Germinal center (tissue), 1 donor: ENCODE measurements around the gene SPRY4.
A peak's percentile ranks its signal among the peaks of the same experiment; 100 is the strongest.
"Not testable (repeated sequence)": the region's sequence is repeated elsewhere in the genome, so short reads cannot be mapped to it uniquely, and the experiment has no call there.

Source experiments
- DNase-seq: peaks from one replicate; pipeline ENCODE4 v3.0.0; 2012; ENCODE audit warnings: mixed read lengths, low spot score

Gene SPRY4

DNA sequence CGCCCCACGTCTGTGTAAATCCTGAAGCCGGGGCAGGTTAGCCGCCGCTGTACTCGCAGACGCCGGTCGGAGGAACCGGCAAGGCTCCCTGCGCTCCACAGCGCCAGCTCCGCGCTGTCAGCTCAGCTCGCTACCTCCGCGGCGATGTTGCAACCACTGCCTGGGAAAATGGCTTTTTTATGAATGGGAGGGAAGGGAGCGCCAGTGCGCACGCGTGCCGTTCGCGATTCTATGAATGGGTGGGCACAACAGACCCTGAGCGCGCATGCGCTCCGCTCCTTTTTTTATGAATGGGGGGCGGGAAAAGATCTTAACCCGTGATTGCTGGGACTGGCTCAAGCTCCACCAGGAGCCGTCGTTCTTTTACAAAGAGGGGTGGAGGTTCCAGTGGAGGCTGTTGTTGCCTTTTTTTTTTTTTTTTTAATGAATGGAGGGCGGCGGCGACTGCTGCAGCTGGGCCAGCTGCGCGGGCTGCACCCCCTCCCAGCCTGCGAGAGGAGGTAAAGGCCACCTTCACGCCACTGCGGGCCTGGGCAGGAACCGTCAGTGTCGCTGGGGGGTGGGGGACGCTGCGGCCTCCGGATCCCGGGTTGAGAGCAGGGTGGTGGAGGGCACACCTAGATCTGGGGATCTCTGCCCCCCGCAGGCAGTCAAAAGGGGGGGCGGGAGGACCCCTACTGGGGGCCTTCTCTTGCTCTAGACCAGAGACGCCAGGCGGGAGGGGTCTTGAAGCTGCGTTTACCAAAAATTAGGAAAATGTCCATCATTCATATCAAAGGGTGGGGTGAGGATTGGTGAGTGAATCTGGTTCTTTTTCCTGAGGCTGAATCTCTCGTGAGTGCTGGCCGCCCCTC, at the start of gene SPRY4:
Gene SPRY4, minus strand, starts transcription at position 151 of the 854 bp plus-strand sequence. CDS start 9,913 bp downstream, outside the sequence.
- peak; percentile 86 for DNase-seq

GRCh38 chr5:142368529-142368928, 43.7 kb upstream of the SPRY4 start:
- DNase-seq: no peak

DNA sequence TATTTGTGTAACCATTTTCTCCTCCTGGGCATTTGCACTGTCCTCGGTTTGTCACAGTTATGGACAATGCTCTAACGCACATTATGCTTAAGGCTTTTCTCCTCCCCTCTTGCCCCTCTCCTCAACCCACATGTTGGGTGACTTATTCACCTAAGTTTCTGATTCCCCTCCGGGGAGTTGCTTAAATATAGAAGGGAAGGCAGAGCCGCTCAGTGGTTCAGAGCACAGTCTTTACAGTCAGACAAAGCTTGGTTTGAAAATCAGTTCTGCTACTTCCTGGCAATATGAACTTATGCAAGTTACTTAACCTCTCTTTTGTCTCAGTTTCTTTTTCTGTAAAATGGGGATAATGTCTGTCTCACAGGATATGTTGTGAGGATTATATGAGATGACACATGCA, 41.2 kb upstream of the SPRY4 start:
- DNase-seq: no peak

GRCh38 chr5:142364251-142365145, 39.7 kb upstream of the SPRY4 start:
- DNase-seq: peak; percentile 47

GRCh38 chr5:142363619-142363963, 38.8 kb upstream of the SPRY4 start:
- DNase-seq: no peak

GRCh38 chr5:142362193-142362592, 37.4 kb upstream of the SPRY4 start:
- not testable (repeated sequence) for DNase-seq

DNA sequence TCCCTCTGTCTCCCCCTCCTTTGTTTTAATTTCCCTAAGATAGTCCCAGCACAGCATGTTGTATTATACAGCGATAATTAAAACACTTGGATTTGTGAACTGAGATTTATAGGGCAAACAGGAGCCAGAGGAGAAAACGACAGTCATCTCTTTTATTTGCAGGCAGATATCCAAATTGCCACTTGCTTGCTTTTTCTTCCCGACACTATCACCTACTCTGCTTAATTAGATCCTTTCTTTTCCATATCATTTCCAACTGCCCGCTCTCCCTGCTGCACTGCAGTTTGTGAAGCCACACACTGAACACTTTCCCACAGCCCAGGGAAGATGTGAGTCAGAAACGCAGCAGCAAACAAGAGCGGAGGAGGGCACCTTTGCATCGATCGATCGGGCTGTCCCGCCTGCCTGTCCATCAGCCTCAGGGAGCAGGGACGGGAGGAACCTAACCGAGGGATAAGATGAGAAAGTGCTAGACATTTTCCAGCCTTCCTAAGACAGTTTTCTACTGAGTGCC, 35.8 kb upstream of the SPRY4 start:
- DNase-seq: no peak

DNA sequence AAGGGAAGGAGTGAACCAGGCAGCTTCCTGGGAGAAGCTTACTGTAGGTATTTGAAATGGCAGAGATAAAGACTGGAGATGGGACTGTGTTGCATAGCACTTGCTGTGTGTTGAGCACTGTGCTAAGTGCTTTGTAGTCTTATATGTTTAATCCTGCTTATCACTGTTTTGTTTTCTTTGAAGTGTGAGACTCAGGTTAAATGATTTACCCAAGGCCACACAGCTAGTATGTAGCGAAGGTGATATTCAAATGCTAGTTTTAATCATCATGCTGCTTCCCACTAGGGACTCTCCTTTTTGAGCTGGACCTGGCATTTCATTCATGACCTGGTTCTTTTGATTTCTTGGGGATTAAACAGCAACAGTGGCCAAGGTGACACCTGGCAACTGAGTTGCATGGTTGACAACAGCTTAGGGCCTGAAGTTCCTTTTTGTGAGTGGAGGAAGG, 35.3 kb upstream of the SPRY4 start:
- no peak for DNase-seq

DNA sequence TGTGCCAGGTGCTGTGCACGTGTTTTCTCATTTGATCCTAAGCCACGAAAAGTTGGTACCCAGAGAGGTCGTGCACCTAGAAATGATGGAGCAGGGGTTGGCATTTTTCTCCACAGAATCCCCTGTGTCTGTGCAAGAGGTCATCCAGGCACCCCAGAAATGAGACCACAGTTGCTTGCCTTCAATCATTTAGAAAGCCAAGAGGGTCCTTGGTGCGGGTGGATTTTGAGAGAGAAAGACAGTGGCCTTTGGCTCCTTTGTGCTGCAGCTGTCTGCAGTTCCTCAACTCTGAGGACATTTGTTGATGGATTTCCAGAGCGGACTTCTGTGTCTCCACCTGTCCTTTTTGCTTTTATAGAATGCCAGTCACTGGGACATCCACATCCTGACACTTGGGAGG, 33.8 kb upstream of the SPRY4 start:
- no peak for DNase-seq

DNA sequence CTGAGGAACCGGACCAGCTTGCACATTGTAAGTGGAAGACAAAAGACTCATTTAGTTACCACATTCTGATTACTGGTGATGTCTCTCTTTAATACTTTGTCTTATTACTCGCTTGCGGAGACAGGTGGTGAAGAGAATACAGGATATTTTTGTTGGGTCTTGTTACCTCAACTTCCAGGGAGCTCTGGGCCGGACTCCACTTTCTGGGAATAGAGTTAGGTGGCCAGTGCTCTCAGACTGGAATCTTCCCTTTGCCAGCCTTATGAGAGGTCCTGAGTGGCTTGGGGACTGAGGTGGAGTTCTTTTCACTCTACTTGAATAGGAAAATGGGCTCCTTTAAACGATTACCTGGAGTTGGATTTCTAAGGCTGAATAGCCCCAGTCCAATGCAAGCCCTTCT, 33.3 kb upstream of the SPRY4 start:
- DNase-seq: no peak

- peak; percentile 14 for DNase-seq
Measured at GRCh38 chr5:142357469-142358090, 32.8 kb upstream of the SPRY4 start.

GRCh38 chr5:142356716-142357468, 32.1 kb upstream of the SPRY4 start:
- peak; percentile 89 for DNase-seq

GRCh38 chr5:142356349-142356715, 31.5 kb upstream of the SPRY4 start:
- DNase-seq: no peak

DNA sequence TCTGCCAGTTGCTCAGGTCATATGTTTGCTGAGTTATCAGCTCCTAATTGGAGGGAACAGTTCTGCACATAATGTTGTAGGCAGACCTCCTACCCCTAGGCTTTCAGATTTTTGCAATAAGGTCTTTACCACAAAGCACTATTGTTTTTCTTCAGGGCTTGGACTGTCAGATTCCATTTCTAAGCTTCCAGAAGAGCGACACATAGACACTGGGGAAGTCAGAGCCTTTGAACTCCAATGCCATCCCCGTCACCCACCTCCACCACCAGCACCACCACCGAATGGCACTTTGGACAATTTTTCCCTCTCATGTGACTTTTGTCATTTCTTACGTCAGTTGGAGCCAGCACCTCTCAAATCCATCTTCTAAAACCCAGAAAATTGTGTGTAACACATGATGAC, 28.3 kb upstream of the SPRY4 start:
- no peak for DNase-seq

- no peak for DNase-seq
Measured at GRCh38 chr5:142350021-142350420, 25.2 kb upstream of the SPRY4 start.

DNA sequence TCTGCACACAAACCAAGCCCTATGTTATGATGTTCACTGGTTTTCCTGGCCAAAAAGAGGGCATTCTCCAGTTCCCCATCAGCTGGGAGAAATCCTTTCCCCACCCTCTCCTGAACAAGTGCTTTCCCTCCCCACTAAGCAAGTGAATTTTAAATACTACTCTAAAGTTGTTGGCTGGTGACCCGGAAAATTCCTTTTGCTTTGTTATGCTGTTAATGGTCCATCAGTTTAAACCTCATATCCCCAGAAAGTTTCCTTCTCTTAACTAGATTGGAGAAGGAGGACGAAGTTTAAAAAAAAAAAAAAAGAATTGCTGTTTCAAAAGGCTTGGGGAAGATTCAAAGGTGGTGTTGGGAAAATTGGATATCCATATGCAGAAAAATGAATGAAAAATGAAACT, 21.9 kb upstream of the SPRY4 start:
- DNase-seq: no peak

GRCh38 chr5:142344915-142345314, 20.1 kb upstream of the SPRY4 start:
- DNase-seq: not testable (repeated sequence)

DNA sequence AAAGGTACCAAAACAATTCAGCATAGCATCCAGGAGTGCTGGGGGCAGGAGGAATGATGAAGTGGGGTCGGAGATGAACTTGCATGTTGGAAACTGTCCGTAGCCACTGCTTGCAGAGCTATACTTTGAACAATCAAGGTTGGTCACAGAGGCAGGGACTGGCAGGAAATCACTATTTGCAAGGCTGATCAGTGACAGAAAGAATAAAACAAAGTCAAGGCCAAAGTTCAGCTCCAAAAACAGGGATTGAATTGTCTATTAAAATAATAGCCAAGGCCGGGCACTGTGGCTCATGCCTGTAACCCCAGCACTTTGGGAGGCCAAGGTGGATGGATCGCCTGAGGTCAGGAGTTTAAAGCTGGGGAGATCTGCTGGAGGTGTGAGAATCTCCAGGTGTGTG, 18.7 kb upstream of the SPRY4 start:
- no peak for DNase-seq

DNA sequence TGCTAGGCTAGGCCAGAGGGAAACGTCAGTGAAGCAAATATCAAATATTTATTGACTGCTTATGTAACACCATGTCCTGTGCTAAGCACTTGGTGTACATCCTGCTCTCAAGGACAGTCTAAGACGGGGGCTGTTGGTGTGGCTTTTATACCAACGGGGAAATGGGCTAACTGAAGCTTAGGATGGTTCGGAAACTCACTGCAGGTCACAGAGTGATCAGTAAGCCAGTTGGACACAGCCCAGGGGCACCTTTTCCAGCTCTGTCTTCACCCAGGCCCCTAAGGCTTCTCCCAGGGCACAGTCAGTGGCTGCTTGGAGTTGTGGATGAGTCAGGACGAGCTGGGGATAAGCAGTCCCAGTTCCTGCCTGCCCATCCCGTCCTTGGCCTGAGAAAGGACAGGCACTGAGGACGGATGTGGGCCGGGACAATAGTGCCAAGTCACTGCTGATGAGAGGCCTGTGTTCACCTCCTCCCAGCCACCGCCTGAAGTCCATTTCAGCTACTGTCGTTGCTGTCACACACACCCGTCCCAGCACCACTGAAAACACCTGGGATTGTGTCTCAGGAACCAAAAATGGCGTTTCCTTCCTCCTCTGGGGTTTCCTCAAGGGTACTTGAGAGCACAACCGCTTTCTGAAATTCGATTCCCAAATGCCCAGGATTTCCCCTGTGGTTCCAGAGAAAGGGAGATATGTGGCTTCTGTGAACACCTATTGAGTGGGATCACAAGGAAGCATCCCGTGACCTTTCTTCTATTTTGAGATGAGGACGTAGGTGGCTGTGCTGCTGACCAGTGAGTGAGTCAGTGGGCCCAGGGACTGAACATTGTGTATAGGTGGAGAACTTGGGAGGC, 17.5 kb upstream of the SPRY4 start:
- DNase-seq: no peak

- DNase-seq: no peak
Measured at GRCh38 chr5:142339781-142340180, 15.0 kb upstream of the SPRY4 start.

GRCh38 chr5:142334538-142334937, 9.7 kb upstream of the SPRY4 start:
- DNase-seq: no peak
